AG04449 (cell line): ENCODE results near the gene FMNL1.

Source experiments
- CTCF ChIA-PET: fragments of 350-600 bp; formaldehyde crosslinking; extraction: SDS; loops from one replicate; lab custom pipeline; 2021; ENCODE audit warnings: antibody characterized with exemption; lab: Yijun Ruan, JAX
- POLR2A ChIA-PET: fragments of 400-600, 350-600 bp; formaldehyde crosslinking; extraction: SDS; loops from one replicate; lab custom pipeline; 2020; ENCODE audit warnings: antibody characterized with exemption, inconsistent platforms; lab: Yijun Ruan, JAX
- DNase-seq: peaks from one replicate; pipeline ENCODE4 v3.0.0-alpha.2; 2010; ENCODE audit warnings: low read depth, low spot score
- H3K4me3 ChIP-seq: 2 replicates; pipeline ENCODE4 v1.5.1; 2011; ENCODE audit warnings: low read depth, mild to moderate bottlenecking, control low read depth, low read length
- CTCF ChIP-seq: IDR thresholded peaks from one replicate; pipeline ENCODE4 v1.5.1; 2011; ENCODE audit warnings: mild to moderate bottlenecking, moderate library complexity, low read length, control low read depth, inconsistent platforms; ENCODE audit not compliant: insufficient read depth; ENCODE audit errors: missing control alignments

Gene FMNL1, protein sequence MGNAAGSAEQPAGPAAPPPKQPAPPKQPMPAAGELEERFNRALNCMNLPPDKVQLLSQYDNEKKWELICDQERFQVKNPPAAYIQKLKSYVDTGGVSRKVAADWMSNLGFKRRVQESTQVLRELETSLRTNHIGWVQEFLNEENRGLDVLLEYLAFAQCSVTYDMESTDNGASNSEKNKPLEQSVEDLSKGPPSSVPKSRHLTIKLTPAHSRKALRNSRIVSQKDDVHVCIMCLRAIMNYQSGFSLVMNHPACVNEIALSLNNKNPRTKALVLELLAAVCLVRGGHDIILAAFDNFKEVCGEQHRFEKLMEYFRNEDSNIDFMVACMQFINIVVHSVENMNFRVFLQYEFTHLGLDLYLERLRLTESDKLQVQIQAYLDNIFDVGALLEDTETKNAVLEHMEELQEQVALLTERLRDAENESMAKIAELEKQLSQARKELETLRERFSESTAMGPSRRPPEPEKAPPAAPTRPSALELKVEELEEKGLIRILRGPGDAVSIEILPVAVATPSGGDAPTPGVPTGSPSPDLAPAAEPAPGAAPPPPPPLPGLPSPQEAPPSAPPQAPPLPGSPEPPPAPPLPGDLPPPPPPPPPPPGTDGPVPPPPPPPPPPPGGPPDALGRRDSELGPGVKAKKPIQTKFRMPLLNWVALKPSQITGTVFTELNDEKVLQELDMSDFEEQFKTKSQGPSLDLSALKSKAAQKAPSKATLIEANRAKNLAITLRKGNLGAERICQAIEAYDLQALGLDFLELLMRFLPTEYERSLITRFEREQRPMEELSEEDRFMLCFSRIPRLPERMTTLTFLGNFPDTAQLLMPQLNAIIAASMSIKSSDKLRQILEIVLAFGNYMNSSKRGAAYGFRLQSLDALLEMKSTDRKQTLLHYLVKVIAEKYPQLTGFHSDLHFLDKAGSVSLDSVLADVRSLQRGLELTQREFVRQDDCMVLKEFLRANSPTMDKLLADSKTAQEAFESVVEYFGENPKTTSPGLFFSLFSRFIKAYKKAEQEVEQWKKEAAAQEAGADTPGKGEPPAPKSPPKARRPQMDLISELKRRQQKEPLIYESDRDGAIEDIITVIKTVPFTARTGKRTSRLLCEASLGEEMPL

GRCh38 chr17:45221081-45222013, at the start of gene FMNL1:
TSS of gene FMNL1 (plus strand) at chr17:45221885. CDS start at chr17:45222125, 240 bp downstream.
- H3K4me3 ChIP-seq, result peak within 1 kb of the TSS; percentile 43
- POLR2A ChIA-PET, result interaction anchor here (1.4 kb wide), 1 partner anchor 72 kb away, joined by 7 read pairs; the partner anchor contains the start of gene HEXIM1
- TF ChIP-seq CTCF, result no peak
- no peak for DNase-seq
- CTCF ChIA-PET, result interaction anchor here (0.6 to 9.2 kb wide), 14 partner anchors 13 to 205 kb away, joined by 3 to 205 read pairs (median 4); partner anchors contain the start of genes ACBD4 and HEXIM1

GRCh38 chr17:45172232-45172540, 49.5 kb upstream of the FMNL1 start:
- peak overlapping the region; percentile 18 for H3K4me3 ChIP-seq
- CTCF ChIA-PET, result interaction anchor here (1.1 to 4.8 kb wide), 10 partner anchors 10 to 213 kb away, joined by 3 to 48 read pairs (median 10); partner anchors contain the start of genes ACBD4, HEXIM1 and HEXIM2
- no peak for DNase-seq
- POLR2A ChIA-PET, result interaction anchor here (3.1 to 4.5 kb wide), 2 partner anchors 11 to 22 kb away, joined by 40 to 66 read pairs; partner anchors contain the start of genes HEXIM1 and HEXIM2
- TF ChIP-seq CTCF, result no peak

- H3K4me3 ChIP-seq, result peak overlapping the region; percentile 30
- POLR2A ChIA-PET, result interaction anchor here (3.1 to 4.5 kb wide), 2 partner anchors 12 to 23 kb away, joined by 40 to 66 read pairs; partner anchors contain the start of genes HEXIM1 and HEXIM2
- DNase-seq, result no peak
- TF ChIP-seq CTCF, result no peak
- CTCF ChIA-PET, result interaction anchor here (0.6 to 4.8 kb wide), 19 partner anchors 10 to 252 kb away, joined by 3 to 48 read pairs (median 4); partner anchors contain the start of genes ACBD4, HEXIM1 and HEXIM2
Observed at GRCh38 chr17:45172541-45173286, 49.0 kb upstream of the FMNL1 start.

GRCh38 chr17:45175759-45176115, 45.9 kb upstream of the FMNL1 start:
- no peak for TF ChIP-seq CTCF
- CTCF ChIA-PET, result interaction anchor here (2.0 to 3.1 kb wide), 3 partner anchors 22 to 41 kb away, joined by 8 to 23 read pairs (median 20); partner anchors contain the start of gene ACBD4
- POLR2A ChIA-PET, result interaction anchor here (0.6 to 2.4 kb wide), 4 partner anchors 15 to 40 kb away, joined by 3 to 21 read pairs (median 10); partner anchors contain the start of genes ACBD4, HEXIM1 and HEXIM2
- H3K4me3 ChIP-seq, result no peak overlapping the region
- DNase-seq, result no peak
